ENCODE data around the gene TJP1. TPM values are rescaled to one million over a fixed set of nuclear protein-coding genes. Genes with fewer than 3 reads are reported as not detected.
"Not testable (repeated sequence)": the region's sequence is repeated elsewhere in the genome, so short reads cannot be mapped to it uniquely, and the experiment has no call there.

The TJP1 gene
- polyA plus RNA-seq, 3 donors = 153 to 182 (median 174) TPM

DNA sequence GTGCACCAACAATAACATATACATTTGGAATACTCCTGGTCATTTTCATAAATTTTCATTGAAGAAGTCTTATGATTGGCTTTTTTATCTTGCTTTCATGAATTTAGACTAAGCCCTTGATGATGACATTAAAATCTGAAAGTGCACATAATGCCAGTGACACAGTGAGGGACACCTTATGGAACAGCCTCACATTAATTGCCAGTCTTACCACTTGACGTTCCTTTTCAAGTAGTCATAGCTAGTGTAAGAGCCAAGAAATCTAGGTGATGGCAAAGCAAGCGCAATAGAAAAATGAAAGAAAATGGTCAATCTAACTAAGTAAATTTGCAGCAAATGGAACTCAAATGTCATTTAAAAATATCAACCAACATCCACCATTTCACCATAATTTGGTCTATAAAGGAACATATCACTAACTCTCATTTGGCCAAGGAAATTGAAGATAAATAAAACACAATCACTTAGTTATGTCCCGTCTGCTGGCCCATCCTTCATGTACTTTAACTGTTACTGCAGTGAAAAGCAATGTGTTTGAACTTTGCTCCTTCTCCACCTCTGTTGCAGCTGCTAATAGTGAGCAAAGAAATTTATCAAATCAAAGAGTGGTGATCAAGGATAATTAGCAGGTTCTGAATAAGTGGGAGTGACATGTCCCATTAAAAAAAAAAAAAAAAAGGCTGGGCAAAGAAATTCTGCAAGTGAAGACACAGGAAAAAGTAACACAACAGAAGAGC is 110.0 kb downstream of the TJP1 start:
- no peak for DNase-seq

- no peak for DNase-seq
Measured at GRCh38 chr15:29711531-29711930, 110.7 kb downstream of the TJP1 start.

DNA sequence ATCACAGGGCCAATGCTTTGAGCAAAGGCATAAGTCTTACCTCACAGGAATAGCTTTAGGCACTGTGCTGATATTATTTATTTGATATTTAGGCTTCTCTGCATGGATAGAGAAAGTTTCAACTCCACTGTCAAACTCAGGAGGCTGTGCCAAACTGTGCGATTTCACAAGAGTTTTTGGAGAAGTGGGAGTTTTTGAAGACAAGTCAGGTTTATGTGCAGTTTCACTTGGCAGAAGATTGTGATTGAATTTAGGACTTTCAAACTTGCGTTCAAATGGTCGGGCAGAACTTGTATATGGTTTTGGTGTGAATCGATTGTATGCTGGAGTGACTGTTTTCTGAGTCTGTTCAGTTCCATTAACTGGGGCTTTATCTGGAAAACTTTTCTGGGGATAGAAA is 113.7 kb downstream of the TJP1 start:
- no peak for DNase-seq

- DNase-seq = no peak
Measured at GRCh38 chr15:29704950-29705597, 117.2 kb downstream of the TJP1 start.

- no peak for DNase-seq
Measured at GRCh38 chr15:29701151-29701550, 121.1 kb downstream of the TJP1 start.

DNA sequence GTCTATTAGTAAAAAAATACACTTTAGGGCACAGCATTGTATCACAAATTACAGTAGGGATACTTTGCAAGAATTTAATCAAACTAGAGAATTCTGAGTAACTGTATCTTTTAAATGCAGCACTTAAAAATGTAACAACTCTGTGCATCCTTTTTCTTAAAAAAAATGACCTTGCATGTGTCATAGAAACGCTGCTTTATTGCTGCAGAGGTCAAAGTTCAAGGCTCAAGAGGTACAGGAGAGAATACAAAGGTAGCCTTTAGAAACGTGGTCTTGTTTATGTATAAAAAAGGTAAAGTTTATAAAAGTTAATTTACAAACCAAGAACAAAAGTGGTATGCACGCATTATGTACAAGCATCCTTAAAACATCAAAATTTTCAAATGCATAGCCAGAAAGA is 122.0 kb downstream of the TJP1 start:
- DNase-seq = no peak

DNA sequence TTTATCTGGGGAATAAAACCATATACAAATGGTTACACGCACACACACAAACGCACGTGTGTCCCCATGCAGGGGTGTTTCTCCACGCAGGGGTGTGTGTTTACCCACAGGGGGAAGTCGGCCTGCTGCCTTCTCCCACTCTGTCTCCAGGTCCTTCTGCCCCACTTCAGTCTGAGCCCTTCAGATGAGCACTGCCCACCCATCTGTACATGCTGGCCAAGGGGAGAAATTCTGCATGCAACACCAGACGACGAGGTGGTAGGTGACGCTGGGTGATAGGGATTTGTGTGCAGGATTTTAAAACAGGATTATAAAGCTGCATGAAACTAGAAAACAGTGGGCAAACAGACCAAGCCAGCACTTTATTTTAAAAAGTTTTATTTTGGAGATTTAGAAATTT is 122.5 kb downstream of the TJP1 start:
- DNase-seq = no peak

DNA sequence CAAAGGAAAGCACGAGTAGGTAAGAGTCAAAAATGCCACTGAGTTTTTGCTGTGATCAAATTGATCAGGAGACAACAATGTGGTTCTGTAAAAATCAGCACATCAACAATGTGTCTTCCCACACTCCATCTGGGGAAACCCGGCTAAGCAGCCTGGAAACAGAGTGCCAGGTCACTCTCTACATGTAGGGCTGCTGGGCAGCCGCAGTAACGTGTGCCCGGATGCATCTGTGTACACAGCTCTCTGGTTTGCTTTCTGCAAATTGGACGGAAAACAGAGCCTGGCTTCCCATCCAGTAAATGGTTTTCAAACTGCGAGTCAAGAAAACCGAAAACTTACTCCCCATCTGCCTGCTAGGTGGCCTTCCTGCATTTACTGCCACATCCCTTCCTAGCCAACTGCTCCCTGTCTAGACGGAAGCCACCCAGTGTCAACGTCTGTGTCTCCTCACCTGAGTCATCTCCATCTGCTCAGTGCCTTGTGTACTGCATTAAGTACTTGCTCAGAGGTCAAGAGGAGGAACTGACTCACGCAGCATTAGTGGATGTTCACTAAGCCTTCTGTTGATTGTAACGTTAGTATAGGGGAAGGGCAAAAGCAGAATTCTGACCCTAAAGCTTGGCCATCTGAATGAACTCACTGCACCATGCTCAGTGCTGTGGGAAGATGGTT is 124.1 kb downstream of the TJP1 start:
- DNase-seq = no peak

DNA sequence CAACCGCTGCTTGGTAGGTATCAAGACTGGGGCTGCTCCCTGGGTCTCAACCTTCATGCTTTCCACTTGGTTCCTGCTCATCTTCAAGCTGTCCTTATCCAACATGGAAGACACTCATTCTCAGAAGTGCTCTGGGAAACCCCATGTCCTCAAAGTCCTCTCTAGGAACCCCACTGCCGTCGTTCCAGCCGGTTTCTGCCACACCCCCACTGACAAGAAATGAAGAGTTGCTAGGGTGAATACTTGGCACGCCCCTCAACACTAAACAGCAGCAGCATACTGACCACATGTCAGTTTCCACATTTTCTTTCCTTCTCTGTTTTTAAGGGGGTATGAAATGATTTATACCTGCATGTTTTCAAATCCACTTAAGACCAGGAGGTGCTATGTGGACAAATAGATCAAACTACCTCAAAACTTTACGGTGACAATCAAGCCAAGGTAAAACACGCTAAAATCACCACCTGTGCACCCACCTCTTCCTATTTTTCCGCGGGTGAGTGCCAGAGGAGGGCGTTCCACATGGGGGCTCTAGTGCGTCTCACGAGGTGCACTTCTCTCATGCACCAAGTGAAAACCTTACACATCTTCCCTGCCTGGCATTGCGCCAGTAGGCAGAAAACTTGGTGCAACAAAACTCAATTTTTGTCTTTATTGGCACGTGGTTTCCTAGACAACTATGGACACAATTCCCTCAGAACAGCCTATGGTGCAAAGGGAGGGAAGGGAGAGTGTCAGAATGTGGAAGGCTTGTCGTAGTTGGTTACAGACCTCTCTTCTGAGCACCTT is 125.1 kb downstream of the TJP1 start:
- DNase-seq = no peak

- DNase-seq = not testable (repeated sequence)
Measured at GRCh38 chr15:29696506-29696905, 125.8 kb downstream of the TJP1 start.

DNA sequence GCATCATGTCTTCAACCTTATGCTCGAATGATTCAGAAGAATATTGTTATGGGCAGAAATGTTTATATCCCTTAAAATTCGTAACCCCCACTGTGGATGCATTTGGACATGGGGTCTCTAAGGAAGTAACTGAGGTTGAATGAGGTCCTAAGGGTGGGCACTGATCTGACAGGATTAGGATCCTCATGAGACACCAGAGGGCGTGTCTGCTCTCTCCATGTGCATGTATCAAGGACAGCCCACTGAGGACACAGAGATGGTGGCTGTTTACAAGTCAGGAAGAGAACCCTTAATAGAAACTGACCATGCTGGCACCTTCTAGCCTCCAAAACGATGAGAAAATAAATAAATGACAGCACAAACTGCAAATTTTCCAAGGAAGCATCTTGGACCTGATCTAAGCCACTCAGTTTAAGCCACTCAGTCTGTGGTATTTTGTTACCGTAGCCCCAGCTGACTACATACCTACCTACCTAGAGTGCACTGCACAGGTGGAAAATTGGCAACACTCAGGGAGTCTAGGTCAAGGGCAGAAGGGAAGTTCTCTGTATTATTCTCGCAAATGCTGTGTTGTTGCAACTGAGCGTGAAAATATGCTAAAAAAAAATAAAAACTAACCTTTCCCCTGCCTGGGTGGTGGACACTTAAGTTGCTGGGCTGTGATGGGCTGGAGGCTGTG is 126.6 kb downstream of the TJP1 start:
- DNase-seq = no peak

DNA sequence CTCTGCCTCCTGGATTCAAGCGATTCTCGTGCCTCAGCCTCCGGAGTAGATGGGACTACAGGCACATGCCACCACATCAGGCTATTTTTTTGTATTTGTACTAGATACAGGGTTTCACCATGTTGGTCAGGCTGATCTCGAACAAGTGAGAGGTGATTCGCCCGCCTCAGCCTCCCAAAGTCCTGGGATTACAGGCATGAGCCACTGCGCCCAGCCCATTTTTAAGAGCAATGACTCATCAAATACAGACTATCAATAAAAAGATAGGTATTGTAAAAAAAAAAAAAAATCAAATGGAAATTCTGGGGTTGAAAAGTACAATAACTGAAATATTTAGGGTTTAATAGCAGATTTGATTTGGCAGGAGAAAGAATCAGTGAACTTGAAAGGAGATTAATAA is 129.0 kb downstream of the TJP1 start:
- DNase-seq = no peak

GRCh38 chr15:29692527-29692926 is 129.7 kb downstream of the TJP1 start:
- DNase-seq = no peak

GRCh38 chr15:29690765-29691475 is 131.3 kb downstream of the TJP1 start:
- DNase-seq = no peak

- DNase-seq = no peak
Measured at GRCh38 chr15:29689287-29689986, 132.8 kb downstream of the TJP1 start.

DNA sequence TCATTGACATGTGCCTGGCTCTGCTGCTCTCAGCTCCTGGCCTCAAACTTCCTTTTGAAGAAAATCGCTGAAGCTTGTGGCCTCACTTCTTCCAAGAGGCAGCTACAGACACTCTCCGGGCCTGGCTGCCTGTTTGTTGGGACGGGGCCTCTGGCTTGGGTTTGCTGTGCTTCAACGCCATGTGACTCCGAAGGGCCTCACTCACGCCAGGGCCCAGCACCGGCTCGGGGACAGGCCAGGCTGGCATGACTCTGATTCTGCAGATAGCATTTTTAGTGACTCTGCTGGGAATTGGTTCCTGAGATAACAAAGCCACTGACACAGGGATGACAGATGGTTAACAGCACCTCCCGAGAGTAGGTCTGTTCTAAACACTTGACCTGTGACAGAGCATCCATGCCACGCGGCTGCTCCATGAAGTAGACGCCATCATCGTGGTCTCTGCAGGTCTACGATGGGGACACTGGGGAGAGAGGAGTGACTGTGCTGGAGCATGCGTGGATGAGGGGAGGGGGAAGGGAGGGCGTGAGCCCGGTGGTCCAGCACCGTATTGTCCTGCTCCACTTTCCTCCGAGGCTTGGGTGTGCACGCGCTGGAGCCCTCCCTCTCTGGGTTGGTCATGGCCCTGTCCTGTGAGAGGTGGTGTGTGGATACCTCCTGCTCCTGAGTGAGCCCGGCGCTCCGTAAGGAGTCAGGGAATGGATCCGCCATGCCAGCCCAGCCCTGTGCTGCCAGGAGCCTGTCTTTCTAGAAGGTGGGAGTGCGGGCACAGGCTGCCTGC is 133.6 kb downstream of the TJP1 start:
- DNase-seq = no peak

DNA sequence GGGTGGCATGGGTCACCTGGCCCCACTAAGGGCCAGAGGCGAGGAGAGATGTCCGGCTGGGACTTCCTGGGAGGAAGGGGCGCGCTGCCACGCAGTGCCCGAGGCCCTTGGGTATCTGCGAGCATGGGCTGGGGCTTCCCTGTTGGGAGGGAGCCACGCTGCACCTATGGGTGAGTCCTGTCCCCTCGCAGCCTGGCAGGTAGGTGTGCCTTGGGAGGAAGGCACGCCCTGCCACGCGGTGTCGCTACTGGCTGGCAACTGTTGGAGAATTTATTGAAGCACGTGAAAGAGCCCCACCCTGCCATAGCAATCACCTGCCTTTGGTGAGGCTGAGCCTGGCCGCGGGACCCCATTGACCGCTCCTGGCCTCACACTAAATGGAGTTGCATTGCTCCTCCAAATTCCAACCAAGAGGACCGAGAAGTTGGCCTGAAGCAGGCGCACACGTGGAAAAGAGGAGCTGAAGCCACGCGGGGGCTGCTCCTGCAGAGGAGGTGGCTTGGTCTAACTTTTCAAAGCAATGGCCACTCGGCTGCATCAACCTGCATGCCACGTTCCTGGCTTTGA is 134.2 kb downstream of the TJP1 start:
- DNase-seq = peak; percentile 69

DNA sequence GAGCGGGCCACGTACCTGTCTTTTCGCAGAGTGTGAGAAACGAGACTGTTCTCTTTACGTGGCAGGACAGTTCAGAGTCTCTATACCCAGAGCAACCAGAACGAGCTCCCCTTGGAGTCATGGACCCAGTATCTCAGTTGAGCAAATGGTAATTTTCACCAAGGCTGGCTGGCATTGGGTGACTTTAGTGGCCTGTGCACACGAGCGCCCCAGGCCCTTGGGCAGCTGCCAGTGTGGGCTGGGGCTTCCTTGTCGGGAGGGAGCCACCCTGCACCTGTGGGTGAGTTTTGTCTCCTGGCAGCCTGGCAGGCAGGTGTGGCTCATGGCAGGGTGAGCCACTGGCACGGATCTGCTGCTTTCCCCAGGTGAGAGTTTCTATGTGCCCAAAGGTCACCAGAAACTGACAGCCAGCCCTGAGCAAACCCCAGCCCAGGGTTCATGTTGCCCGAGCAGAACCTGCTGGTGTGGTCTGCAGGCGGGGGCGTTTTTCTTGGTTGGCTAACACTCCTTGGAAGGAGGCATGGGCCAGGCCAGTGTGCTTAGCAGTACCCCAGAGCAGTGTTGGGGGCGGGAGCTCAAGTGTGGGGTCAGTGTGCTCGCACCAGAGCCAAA is 135.0 kb downstream of the TJP1 start:
- no peak for DNase-seq
